Lower leg skin (tissue), 3 donors: ENCODE measurements around the gene GH1.
"Not testable (repeated sequence)": the region's sequence is repeated elsewhere in the genome, so short reads cannot be mapped to it uniquely, and the experiment has no call there.

Source experiments
- POLR2A ChIP-seq, 2 donors: fragments of 450-650 bp; IDR thresholded peaks; one replicate each; pipeline ENCODE4 v1.6.1; 2016 to 2017; ENCODE audit warnings: antibody characterized with exemption in 2 of 2, mild to moderate bottlenecking in 1 of 2, moderate library complexity in 1 of 2
- TF ChIP-seq, protein P1 (sequence below), 3 donors: fragments of 450-650 bp; IDR thresholded peaks; one replicate each; pipeline ENCODE4 v1.5.1; 2016; ENCODE audit warnings: antibody characterized with exemption in 3 of 3, mild to moderate bottlenecking in 3 of 3, moderate library complexity in 2 of 3

DNA sequence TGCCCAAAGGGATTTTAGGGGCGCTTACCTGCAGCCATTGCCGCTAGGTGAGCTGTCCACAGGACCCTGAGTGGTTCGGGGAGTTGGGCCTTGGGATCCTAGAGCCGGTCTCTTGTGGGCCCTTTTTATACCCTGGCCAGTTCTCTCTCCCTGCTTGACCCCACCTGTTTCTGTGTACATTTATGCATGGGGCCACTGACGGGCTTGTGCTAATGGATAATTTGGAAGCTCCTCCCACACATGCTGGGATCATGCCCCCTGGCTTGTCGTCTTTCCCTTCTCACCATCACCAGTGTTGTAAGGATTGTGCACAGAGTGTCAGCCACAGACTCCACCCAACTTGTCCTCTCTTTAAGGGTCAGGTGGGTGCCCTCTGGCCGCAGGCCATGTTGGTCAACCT is 45.1 kb downstream of the GH1 start, which contains the start of gene CSH2:
- TF ChIP-seq, protein P1, sequence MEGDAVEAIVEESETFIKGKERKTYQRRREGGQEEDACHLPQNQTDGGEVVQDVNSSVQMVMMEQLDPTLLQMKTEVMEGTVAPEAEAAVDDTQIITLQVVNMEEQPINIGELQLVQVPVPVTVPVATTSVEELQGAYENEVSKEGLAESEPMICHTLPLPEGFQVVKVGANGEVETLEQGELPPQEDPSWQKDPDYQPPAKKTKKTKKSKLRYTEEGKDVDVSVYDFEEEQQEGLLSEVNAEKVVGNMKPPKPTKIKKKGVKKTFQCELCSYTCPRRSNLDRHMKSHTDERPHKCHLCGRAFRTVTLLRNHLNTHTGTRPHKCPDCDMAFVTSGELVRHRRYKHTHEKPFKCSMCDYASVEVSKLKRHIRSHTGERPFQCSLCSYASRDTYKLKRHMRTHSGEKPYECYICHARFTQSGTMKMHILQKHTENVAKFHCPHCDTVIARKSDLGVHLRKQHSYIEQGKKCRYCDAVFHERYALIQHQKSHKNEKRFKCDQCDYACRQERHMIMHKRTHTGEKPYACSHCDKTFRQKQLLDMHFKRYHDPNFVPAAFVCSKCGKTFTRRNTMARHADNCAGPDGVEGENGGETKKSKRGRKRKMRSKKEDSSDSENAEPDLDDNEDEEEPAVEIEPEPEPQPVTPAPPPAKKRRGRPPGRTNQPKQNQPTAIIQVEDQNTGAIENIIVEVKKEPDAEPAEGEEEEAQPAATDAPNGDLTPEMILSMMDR (IDR thresholded peaks at IDR 0.05): not testable (repeated sequence)
- TF ChIP-seq POLR2A (IDR thresholded peaks at IDR 0.05): not testable (repeated sequence)
